Breast epithelium (tissue), 4 donors: ENCODE data around the gene ADAT3. TPM values are rescaled to one million over a fixed set of nuclear protein-coding genes. Genes with fewer than 3 reads are reported as not detected.
"Not testable (repeated sequence)": the region's sequence is repeated elsewhere in the genome, so short reads cannot be mapped to it uniquely, and the experiment has no call there.

Experiments used
- DNase-seq, 2 donors: peaks; one replicate each; pipeline ENCODE4 v3.0.0-alpha.2; 2019; ENCODE audit warnings: low spot score in 2 of 2
- H3K27ac ChIP-seq, 2 donors: fragments of 200-600 bp; sonication (generic) in 1 of 2; one replicate each; pipeline ENCODE4 v1.5.1; 2016 to 2019; ENCODE audit warnings: mild to moderate bottlenecking in 1 of 2
- H3K27me3 ChIP-seq, 2 donors: fragments of 200-600 bp; sonication (generic) in 1 of 2; one replicate each; pipeline versions ENCODE4 v1.5.1 to v1.6.0; 2017 to 2019; ENCODE audit warnings: control low read depth in 1 of 2, mild to moderate bottlenecking in 1 of 2
- H3K36me3 ChIP-seq: fragments of 200-600 bp; one replicate; pipeline ENCODE4 v1.5.1; 2019
- H3K4me1 ChIP-seq, 2 donors: fragments of 200-600 bp; sonication (generic); one replicate each; pipeline ENCODE4 v1.5.1; 2016 to 2019; ENCODE audit warnings: control low read depth in 1 of 2
- H3K4me3 ChIP-seq, 3 donors: fragments of 200-600 bp; sonication (generic); 1 replicate in 2 of 3; 2 replicates in 1 of 3; pipeline ENCODE4 v1.5.1; 2016 to 2019; ENCODE audit warnings: mild to moderate bottlenecking in 3 of 3, moderate library complexity in 2 of 3
- H3K9me3 ChIP-seq, 2 donors: fragments of 200-600 bp; sonication (generic) in 1 of 2; one replicate each; pipeline ENCODE4 v1.5.1; 2016 to 2019; ENCODE audit warnings: control low read depth in 1 of 2
- POLR2A ChIP-seq: fragments of 450-650 bp; IDR thresholded peaks from one replicate; pipeline ENCODE4 v1.6.1; 2016; ENCODE audit warnings: antibody characterized with exemption, mild to moderate bottlenecking, moderate library complexity
- POLR2AphosphoS5 ChIP-seq, 3 donors: sonication (generic); formaldehyde crosslinking; IDR thresholded peaks; one replicate each; pipeline ENCODE4 v1.6.1; 2017; ENCODE audit warnings: antibody characterized with exemption in 3 of 3
- intact Hi-C: fragments of 100-400 bp; cut with DNase I; formaldehyde crosslinking; loops from one replicate; pipeline ENCODE4 v1.15.1; 2023; ENCODE audit warnings: low total_unique reads
- total RNA-seq, 3 donors: library from RNA; depleted of rRNA; stranded (reverse); fragments of >200 nt; gene quantifications; one replicate each; pipeline ENCODE4 v1.1.0, GENCODE V29; 2016
- TF ChIP-seq, protein P1 (sequence below), 3 donors: fragments of 450-650 bp; IDR thresholded peaks; one replicate each; pipeline ENCODE4 v1.5.1; 2016 to 2017; ENCODE audit warnings: antibody characterized with exemption in 3 of 3, mild to moderate bottlenecking in 3 of 3, moderate library complexity in 3 of 3

ADAT3 gene
- total RNA-seq, 3 donors from 2014 or later: 1.1 to 5.4 (median 4.9) TPM

GRCh38 chr19:1873524-1874473, 31.4 kb upstream of the ADAT3 start:
- intact Hi-C loops: no loop called here
- Histone ChIP-seq H3K4me1 (peaks cover 20 to 27% of the 10 kb centered on the region in 2 donors), H3K36me3 (no peaks in the 10 kb centered on the region), H3K9me3 (no peaks in the 10 kb centered on the region), H3K27ac (peak overlapping the region; percentile 87 to 95), H3K27me3 (no peaks in the 10 kb centered on the region), H3K4me3 (peak overlapping the region; percentile 14 to 76 (median 65))
- TF ChIP-seq, protein P1, sequence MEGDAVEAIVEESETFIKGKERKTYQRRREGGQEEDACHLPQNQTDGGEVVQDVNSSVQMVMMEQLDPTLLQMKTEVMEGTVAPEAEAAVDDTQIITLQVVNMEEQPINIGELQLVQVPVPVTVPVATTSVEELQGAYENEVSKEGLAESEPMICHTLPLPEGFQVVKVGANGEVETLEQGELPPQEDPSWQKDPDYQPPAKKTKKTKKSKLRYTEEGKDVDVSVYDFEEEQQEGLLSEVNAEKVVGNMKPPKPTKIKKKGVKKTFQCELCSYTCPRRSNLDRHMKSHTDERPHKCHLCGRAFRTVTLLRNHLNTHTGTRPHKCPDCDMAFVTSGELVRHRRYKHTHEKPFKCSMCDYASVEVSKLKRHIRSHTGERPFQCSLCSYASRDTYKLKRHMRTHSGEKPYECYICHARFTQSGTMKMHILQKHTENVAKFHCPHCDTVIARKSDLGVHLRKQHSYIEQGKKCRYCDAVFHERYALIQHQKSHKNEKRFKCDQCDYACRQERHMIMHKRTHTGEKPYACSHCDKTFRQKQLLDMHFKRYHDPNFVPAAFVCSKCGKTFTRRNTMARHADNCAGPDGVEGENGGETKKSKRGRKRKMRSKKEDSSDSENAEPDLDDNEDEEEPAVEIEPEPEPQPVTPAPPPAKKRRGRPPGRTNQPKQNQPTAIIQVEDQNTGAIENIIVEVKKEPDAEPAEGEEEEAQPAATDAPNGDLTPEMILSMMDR (IDR thresholded peaks at IDR 0.05): no peak
- peak in 1 of 3 donors; percentile 8 for TF ChIP-seq POLR2AphosphoS5 (IDR thresholded peaks at IDR 0.05)
- DNase-seq: peak in 1 of 2 donors; percentile 88

DNA sequence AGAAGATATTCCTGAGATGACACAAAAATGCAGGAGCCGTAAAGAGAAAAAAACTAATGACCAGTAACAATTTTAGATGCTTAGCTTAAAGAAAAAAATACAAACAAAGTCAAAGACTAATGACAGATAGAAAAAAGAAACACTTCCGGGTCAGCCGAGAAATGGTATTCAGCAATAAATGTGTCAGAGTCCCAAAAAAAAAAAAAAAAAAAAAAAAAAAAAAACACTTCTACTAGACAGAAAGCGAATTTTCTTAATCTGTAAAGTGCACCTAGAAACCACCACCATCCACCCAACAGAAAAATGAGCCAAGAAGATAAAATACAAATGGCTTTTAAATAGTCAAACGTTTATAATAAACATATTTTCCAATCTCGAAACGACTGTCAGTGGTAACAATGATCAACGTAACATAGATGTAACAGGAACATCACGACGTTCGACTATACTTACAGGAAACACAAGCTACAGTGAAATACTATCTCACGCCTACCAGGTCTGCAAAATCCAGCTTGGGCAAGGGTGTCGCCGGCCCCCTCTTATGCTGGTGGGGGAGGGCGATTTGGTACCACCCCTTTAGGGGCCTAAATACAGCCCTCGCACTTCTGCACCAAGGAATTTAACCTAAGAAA, 30.5 kb upstream of the ADAT3 start:
- Histone ChIP-seq H3K36me3 (no peaks in the 10 kb centered on the region), H3K4me1 (peaks cover 20 to 27% of the 10 kb centered on the region in 2 donors), H3K27me3 (no peaks in the 10 kb centered on the region), H3K9me3 (no peaks in the 10 kb centered on the region), H3K27ac (peak overlapping the region; percentile 87 to 97), H3K4me3 (peak overlapping the region; percentile 76 to 94 (median 93))
- TF ChIP-seq POLR2AphosphoS5 (IDR thresholded peaks at IDR 0.05) (no peak), POLR2A (no peak)
- TF ChIP-seq, protein P1 (IDR thresholded peaks at IDR 0.05): no peak
- intact Hi-C loops: no loop called here
- no peak for DNase-seq

DNA sequence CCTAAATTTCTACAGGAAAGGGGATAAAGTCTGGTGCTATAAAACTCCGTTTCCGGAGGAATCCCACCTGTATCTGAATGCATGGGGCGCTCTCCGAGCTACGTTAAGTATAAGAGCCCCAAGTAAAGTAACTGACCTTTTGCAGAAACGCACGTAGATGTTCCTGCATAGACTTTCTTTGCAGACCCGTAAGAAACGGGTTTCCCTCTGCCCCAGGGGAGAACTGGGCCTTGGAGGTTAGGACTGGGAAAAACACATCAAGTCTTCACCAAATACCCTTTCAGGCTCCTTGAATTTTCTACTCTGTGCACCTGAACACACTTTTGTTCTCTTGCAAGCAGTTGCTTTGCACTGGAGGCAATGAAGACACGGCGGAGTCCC, 29.9 kb upstream of the ADAT3 start:
- H3K9me3 ChIP-seq, DNase-seq, H3K27me3 ChIP-seq, intact Hi-C loops, H3K36me3 ChIP-seq: not testable (repeated sequence)
- Histone ChIP-seq H3K4me3 (peak overlapping the region; percentile 76 to 94 (median 93)), H3K27ac (peak overlapping the region; percentile 89 to 97), H3K4me1 (peaks cover 20 to 27% of the 10 kb centered on the region in 2 donors)

DNA sequence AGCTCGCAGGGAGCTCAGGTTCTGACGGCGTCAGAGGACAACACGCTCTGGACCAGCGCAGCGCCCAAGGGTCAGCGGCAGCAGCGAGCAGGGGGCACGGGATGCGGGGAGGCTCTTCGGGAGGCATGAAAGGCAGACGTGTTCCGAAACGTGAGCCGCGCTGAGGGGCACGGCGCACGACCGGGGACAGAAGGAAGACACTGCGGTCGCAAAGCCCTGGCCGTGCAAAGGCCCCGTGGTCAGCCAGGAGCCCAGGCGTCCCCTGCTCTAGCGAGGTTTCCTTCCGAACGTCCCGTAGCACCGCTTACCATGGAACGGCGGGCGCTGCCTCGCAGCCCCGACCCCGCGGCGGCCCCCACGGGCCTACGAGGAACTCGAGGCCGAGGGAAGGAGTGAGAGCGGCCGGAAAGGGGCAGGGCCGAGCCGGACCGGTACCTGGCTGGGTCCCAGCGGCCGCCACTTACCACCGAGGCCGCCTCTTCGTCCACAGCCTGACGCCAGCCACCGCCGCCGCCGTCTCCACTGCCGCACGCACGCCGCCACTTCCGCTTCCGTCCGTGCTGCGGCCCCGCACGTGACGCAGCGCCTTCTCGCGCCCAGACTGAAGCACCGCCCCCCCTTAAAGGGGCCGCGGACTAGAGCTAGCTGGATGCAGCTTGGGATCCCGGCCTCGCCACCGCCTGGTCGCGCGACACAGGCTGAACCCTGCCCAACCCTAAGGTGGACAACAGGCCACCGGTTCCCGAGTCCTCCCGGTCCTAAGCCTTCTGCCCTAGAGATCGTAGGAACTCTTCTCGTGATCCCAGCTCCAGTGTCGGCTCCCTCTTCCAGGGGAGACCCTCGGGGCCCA, 29.3 kb upstream of the ADAT3 start:
- Histone ChIP-seq H3K9me3 (no peaks in the 10 kb centered on the region), H3K36me3 (no peaks in the 10 kb centered on the region), H3K4me3 (peak overlapping the region; percentile 76 to 94 (median 93)), H3K27me3 (no peaks in the 10 kb centered on the region), H3K27ac (peak overlapping the region; percentile 89 to 97), H3K4me1 (peaks cover 20 to 27% of the 10 kb centered on the region in 2 donors)
- peak; percentile 90 to 91 for DNase-seq
- TF ChIP-seq, protein P1 (IDR thresholded peaks at IDR 0.05): no peak
- TF ChIP-seq POLR2A: peak; percentile 66
- peak; percentile 94 to 96 (median 95) for TF ChIP-seq POLR2AphosphoS5 (IDR thresholded peaks at IDR 0.05)
- intact Hi-C loops: no loop called here

DNA sequence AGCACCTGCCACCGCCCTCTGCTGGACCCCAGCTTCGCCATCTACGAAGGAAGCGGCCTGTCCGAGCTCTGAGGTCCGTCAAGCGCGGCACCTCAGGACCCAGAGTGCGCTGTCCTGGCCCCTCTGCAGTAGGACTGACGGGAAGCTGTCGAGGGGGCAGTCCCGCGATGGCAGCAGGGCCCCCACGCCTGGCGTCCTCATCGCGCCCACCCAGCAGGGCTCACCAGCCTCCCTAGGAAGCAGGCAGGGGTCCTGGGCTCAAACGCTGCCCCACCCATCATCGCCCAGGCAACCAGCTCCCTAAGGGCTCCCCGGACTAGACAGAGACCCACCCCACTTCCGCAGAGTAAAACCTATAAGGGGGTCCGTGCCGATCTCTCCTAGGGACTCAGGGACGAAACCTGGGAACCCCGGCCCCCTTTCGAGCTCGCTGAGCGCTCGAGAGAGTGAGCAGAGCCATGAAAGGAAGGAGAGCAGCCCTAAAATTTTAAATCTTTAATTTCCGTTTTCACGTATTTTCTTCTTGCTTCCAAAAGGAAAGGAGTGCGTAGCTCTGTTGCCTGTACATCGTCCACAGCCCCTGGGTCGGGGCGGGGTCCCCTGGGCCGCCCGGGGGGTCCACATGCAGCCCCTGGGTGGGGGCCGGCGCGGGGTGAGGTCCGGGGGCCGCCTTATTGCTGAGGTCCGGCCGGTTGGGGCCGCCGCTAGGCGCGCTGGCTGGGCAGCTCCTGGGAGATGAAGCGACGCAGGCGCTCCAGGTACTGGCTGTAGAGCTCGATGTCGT, 28.5 kb upstream of the ADAT3 start:
- not testable (repeated sequence) for DNase-seq

DNA sequence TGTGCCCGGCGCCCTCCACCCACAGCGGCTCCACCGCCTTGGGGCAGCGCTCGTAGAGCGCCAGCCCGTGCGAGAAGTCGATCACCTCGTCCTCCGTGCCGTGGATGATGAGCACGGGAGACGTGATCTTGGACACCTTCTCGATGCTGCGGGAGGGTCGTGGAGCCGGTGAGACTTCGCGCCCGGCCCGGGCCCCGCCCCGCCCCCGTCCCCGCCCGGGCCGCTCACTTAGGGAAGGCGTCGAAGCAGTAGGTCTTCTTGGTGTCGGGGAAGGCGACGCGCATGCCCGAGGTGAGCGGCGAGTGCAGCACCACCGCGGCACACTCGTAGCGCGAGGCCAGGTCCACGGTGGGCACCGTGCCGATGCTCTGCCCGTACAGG, 27.9 kb upstream of the ADAT3 start:
- H3K36me3 ChIP-seq, intact Hi-C loops, H3K27me3 ChIP-seq, H3K4me3 ChIP-seq, DNase-seq, H3K27ac ChIP-seq, H3K9me3 ChIP-seq: not testable (repeated sequence)
- peaks cover 26 to 33% of the 10 kb centered on the region in 2 donors for H3K4me1 ChIP-seq

More for the DNA sequence above, 28.5 kb upstream of the ADAT3 start:
- Histone ChIP-seq H3K4me3 (peak overlapping the region; percentile 76 to 94 (median 93)), H3K27ac (peak overlapping the region; percentile 89 to 97), H3K4me1 (peaks cover 20 to 29% of the 10 kb centered on the region in 2 donors)
- H3K9me3 ChIP-seq, intact Hi-C loops, H3K36me3 ChIP-seq, H3K27me3 ChIP-seq: not testable (repeated sequence)

DNA sequence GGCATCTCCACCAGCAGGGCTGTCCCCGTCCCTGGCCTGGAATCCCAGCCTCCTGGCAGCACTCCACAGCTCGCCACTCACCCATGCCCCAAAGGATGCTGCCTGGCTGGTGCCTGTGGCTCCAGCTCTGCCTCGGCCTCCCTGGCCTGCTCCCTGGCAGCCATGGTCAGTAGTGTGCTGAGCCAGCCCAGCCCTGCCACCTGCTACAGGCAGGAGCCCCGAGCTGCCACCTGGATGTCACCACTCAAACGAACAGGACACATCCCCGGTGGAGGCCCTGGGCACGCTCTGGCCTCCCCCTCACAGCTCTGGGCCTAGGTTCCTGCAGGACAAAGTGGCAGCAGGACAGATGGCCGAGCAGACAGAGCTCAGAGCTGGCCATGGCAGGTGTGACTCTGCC, 26.6 kb upstream of the ADAT3 start:
- H3K4me3 ChIP-seq, intact Hi-C loops, H3K36me3 ChIP-seq, H3K27me3 ChIP-seq, H3K27ac ChIP-seq, DNase-seq, H3K9me3 ChIP-seq: not testable (repeated sequence)
- H3K4me1 ChIP-seq: peaks cover 22 to 33% of the 10 kb centered on the region in 2 donors

GRCh38 chr19:1879982-1880381, 25.2 kb upstream of the ADAT3 start:
- H3K27ac ChIP-seq, intact Hi-C loops: not testable (repeated sequence)
- peak overlapping the region in 1 of 3 donors; percentile 95 for H3K4me3 ChIP-seq

More at GRCh38 chr19:1879982-1880381, 25.2 kb upstream of the ADAT3 start:
- not testable (repeated sequence) for DNase-seq, H3K9me3 ChIP-seq, H3K36me3 ChIP-seq, H3K27me3 ChIP-seq
- peaks cover 19 to 33% of the 10 kb centered on the region in 2 donors for H3K4me1 ChIP-seq
